B cell (primary cell): Measurements from ENCODE around the gene BMP5. TPM values are rescaled to one million over a fixed set of nuclear protein-coding genes. Genes with fewer than 3 reads are reported as not detected.

Experiments
- ATAC-seq: fragments of 200-7000 bp; cut with Tn5 transposase; one replicate; pipeline ENCODE4 v1.10.0; 2021; ENCODE audit warnings: low read depth, mild to moderate bottlenecking, moderate number of reproducible peaks, moderate library complexity
- CTCF ChIA-PET: fragments of 350-600 bp; sonication (Branson Sonifier 250); formaldehyde crosslinking; loops from one replicate; lab custom pipeline; 2021; ENCODE audit warnings: antibody characterized with exemption, inconsistent platforms; lab: Charles Lee
- POLR2A ChIA-PET: fragments of 350-600 bp; sonication (Branson Sonifier 250); formaldehyde crosslinking; loops from one replicate; lab custom pipeline; 2021; ENCODE audit warnings: antibody characterized with exemption; lab: Charles Lee
- DNase-seq: peaks from one replicate; pipeline ENCODE4 v3.0.0; 2013
- H2AFZ ChIP-seq: 2 replicates; pipeline ENCODE4 v1.6.1; 2012; ENCODE audit warnings: mild to moderate bottlenecking, low read depth, low read length; ENCODE audit not compliant: insufficient read depth, poor library complexity, severe bottlenecking
- H3K27ac ChIP-seq, 2 donors: 1 replicate in 1 of 2; 2 replicates in 1 of 2; pipeline ENCODE4 v1.5.1; 2012 to 2013; ENCODE audit warnings: low read length in 2 of 2, mild to moderate bottlenecking in 2 of 2, moderate library complexity in 1 of 2
- H3K27me3 ChIP-seq, 4 experiments: fragments of 200-600 bp in 1 of 4; sonication (generic) in 1 of 4; replicated peaks in 1 of 4; 1 replicate in 2 of 4; 2 replicates in 2 of 4; pipeline versions ENCODE4 v1.6.1 to v1.7.0; 2013 to 2016; ENCODE audit warnings: low read length in 3 of 4, mild to moderate bottlenecking in 2 of 4, mixed read lengths in 1 of 4, moderate library complexity in 1 of 4; ENCODE audit not compliant: insufficient read depth in 4 of 4, control insufficient read depth in 3 of 4; ENCODE audit errors: control extremely low read depth in 1 of 4
- H3K36me3 ChIP-seq, 2 experiments: replicated peaks in 1 of 2; 1 replicate in 1 of 2; 2 replicates in 1 of 2; pipeline versions ENCODE4 v1.6.1 to v1.7.1; 2013; ENCODE audit warnings: low read length in 1 of 2; ENCODE audit not compliant: insufficient read depth in 2 of 2, control insufficient read depth in 1 of 2; ENCODE audit errors: control extremely low read depth in 1 of 2, extremely low read depth in 1 of 2
- H3K4me1 ChIP-seq, 2 donors: fragments of 200-600 bp in 1 of 2; sonication (generic) in 1 of 2; 1 replicate in 1 of 2; 2 replicates in 1 of 2; pipeline versions ENCODE4 v1.5.1 to v1.6.1; 2013 to 2017; ENCODE audit warnings: low read length in 2 of 2; ENCODE audit not compliant: control insufficient read depth in 2 of 2, insufficient read depth in 2 of 2
- H3K4me2 ChIP-seq: replicated peaks from 2 replicates; pipeline ENCODE3; 2012; ENCODE audit warnings: mild to moderate bottlenecking, low read depth, low read length; ENCODE audit not compliant: poor library complexity, severe bottlenecking
- H3K4me3 ChIP-seq, 5 experiments: fragments of 200-600 bp in 1 of 5; sonication (generic) in 1 of 5; 1 replicate in 3 of 5; 2 replicates in 2 of 5; pipeline versions ENCODE4 v1.5.1 to v1.7.0; 2011 to 2016; ENCODE audit warnings: low read length in 4 of 5, mild to moderate bottlenecking in 4 of 5, low read depth in 2 of 5, control low read depth in 1 of 5, moderate library complexity in 1 of 5; ENCODE audit not compliant: insufficient read depth in 1 of 5; ENCODE audit errors: control extremely low read depth in 1 of 5, extremely low read depth in 1 of 5
- H3K79me2 ChIP-seq: fragments of 200-600 bp; sonication (generic); one replicate; pipeline ENCODE4 v1.6.0; 2016; ENCODE audit warnings: low read length; ENCODE audit not compliant: control insufficient read depth, insufficient read depth
- H3K9ac ChIP-seq: fragments of 200-600 bp; sonication (generic); 2 replicates; pipeline ENCODE4 v1.6.1; 2017; ENCODE audit warnings: mild to moderate bottlenecking, low read length, moderate library complexity
- H3K9me3 ChIP-seq, 3 donors: one replicate each; pipeline versions ENCODE4 v1.6.1 to v1.7.1; 2013; ENCODE audit warnings: low read length in 2 of 3; ENCODE audit not compliant: control insufficient read depth in 2 of 3, insufficient read depth in 1 of 3; ENCODE audit errors: control extremely low read depth in 1 of 3
- H4K20me1 ChIP-seq: 2 replicates; pipeline ENCODE4 v1.6.0; 2012; ENCODE audit warnings: mild to moderate bottlenecking, low read length; ENCODE audit not compliant: insufficient read depth, control insufficient read depth, poor library complexity, severe bottlenecking
- H3K27ac Mint-ChIP-seq: one replicate; pipeline ENCODE4 v1.8.0; 2021; ENCODE audit warnings: mixed read lengths
- H3K27me3 Mint-ChIP-seq: one replicate; pipeline ENCODE4 v1.8.0; 2021; ENCODE audit warnings: mixed read lengths
- H3K4me1 Mint-ChIP-seq: one replicate; pipeline ENCODE4 v1.8.0; 2021; ENCODE audit warnings: mixed read lengths
- H3K4me3 Mint-ChIP-seq: one replicate; pipeline ENCODE4 v1.8.0; 2021; ENCODE audit warnings: mixed read lengths
- H3K9me3 Mint-ChIP-seq: one replicate; pipeline ENCODE4 v1.8.0; 2022; ENCODE audit warnings: mixed read lengths; ENCODE audit not compliant: insufficient read depth
- CTCF ChIP-seq: fragments of 200-600 bp; IDR thresholded peaks from one replicate; pipeline ENCODE4 v1.8.0; 2022; ENCODE audit warnings: antibody characterized with exemption, mild to moderate bottlenecking
- EZH2 ChIP-seq: IDR thresholded peaks from 2 replicates; pipeline ENCODE4 v1.6.1; 2012; ENCODE audit warnings: borderline replicate concordance, low read depth, mild to moderate bottlenecking, moderate library complexity, low read length; ENCODE audit not compliant: insufficient read depth, poor library complexity, severe bottlenecking
- WGBS: methylation state at CpG from one replicate; pipeline ENCODE4 v1.1.5; 2013; ENCODE audit warnings: missing lambda C conversion rate; ENCODE audit not compliant: insufficient coverage; 5-methylcytosine and 5-hydroxymethylcytosine counted together
- intact Hi-C: fragments of 100-400 bp; cut with micrococcal nuclease; formaldehyde crosslinking; loops from one replicate; pipeline ENCODE4 v1.10.0; 2022
- polyA plus RNA-seq: library from polyadenylated mRNA; depleted of rRNA; stranded (reverse); fragments of >200 nt; gene quantifications from 2 replicates; pipeline ENCODE4 v1.2.3, GENCODE V29; 2012
- total RNA-seq, 2 donors: library from RNA; stranded (reverse); fragments of 120-200 nt in 1 of 2; gene quantifications; 1 replicate in 1 of 2; 2 replicates in 1 of 2; pipeline versions ENCODE4 v1.2.3 to v1.2.4, GENCODE V29; 2013 to 2022

Gene BMP5
- total and polyA plus RNA-seq, 2 donors (not counting 1 experiment from before 2014, with no cell fraction given), result not detected

- Mint-ChIP-seq H3K27ac (no peak overlapping the region), H3K9me3 (no peaks in the 10 kb centered on the region), H3K4me1 (no peaks in the 10 kb centered on the region), H3K27me3 (no peaks in the 10 kb centered on the region), H3K4me3 (no peak overlapping the region)
- H3K79me2 ChIP-seq, result no peaks in the 10 kb centered on the region
- no peak for DNase-seq
- no peak overlapping the region for H3K27ac ChIP-seq
- WGBS, result no CpG with 5 or more reads among the region's 3 CpGs
- no peaks in the 10 kb centered on the region for H3K36me3 ChIP-seq
- no peak overlapping the region for H3K4me2 ChIP-seq
- ChIA-PET CTCF (no interaction called here), POLR2A (no interaction called here)
- no peaks in the 10 kb centered on the region for H4K20me1 ChIP-seq
- no peak overlapping the region for H2AFZ ChIP-seq
- H3K27me3 ChIP-seq, result no peaks in the 10 kb centered on the region
- intact Hi-C loops, result no loop called here
- no peak for TF ChIP-seq CTCF
- TF ChIP-seq EZH2, result no peak
- H3K9me3 ChIP-seq, result no peaks in the 10 kb centered on the region
- H3K4me1 ChIP-seq, result no peaks in the 10 kb centered on the region
- no peak overlapping the region for H3K9ac ChIP-seq
- no peak for ATAC-seq
- H3K4me3 ChIP-seq, result no peak overlapping the region
These were observed 5.1 kb downstream of the BMP5 start for GRCh38 chr6:55870181-55870813.

- Histone ChIP-seq H3K36me3 (no peaks in the 10 kb centered on the region), H3K9me3 (no peaks in the 10 kb centered on the region), H3K9ac (no peak overlapping the region), H3K4me1 (no peaks in the 10 kb centered on the region), H3K79me2 (no peaks in the 10 kb centered on the region), H4K20me1 (no peaks in the 10 kb centered on the region), H3K27me3 (no peaks in the 10 kb centered on the region), H2AFZ (no peak overlapping the region), H3K27ac (no peak overlapping the region), H3K4me2 (no peak overlapping the region), H3K4me3 (no peak overlapping the region)
- Mint-ChIP-seq H3K4me1 (no peaks in the 10 kb centered on the region), H3K9me3 (no peaks in the 10 kb centered on the region), H3K27ac (no peak overlapping the region), H3K27me3 (no peaks in the 10 kb centered on the region), H3K4me3 (no peak overlapping the region)
- POLR2A ChIA-PET, result no interaction called here
- no peak for ATAC-seq
- WGBS, result 40% methylated on average over 1 of the region's 1 CpG
- TF ChIP-seq CTCF (no peak), EZH2 (no peak)
- CTCF ChIA-PET, result no interaction called here
- DNase-seq, result no peak
- intact Hi-C loops, result no loop called here
These were observed 5.7 kb downstream of the BMP5 start for GRCh38 chr6:55869674-55870073.
